Suprapubic skin (tissue), 4 donors: ENCODE results near the gene LGI2. TPM values are rescaled to one million over a fixed set of nuclear protein-coding genes. Genes with fewer than 3 reads are reported as not detected.

ENCODE experiments used
- DNase-seq, 2 donors: peaks; one replicate each; pipeline ENCODE4 v3.0.0-alpha.2; 2019; ENCODE audit warnings: low spot score in 2 of 2
- H3K27ac ChIP-seq: fragments of 200-600 bp; sonication (generic); one replicate; pipeline ENCODE4 v1.5.1; 2019
- H3K27me3 ChIP-seq: fragments of 200-600 bp; sonication (generic); one replicate; pipeline ENCODE4 v1.5.1; 2019
- H3K36me3 ChIP-seq: fragments of 200-600 bp; sonication (generic); one replicate; pipeline ENCODE4 v1.5.1; 2019
- H3K4me1 ChIP-seq: fragments of 200-600 bp; sonication (generic); one replicate; pipeline ENCODE4 v1.5.1; 2019
- H3K4me3 ChIP-seq: fragments of 200-600 bp; sonication (generic); one replicate; pipeline ENCODE4 v1.5.1; 2019; ENCODE audit warnings: mild to moderate bottlenecking
- H3K9me3 ChIP-seq: fragments of 200-600 bp; sonication (generic); one replicate; pipeline ENCODE4 v1.5.1; 2019
- CTCF ChIP-seq, 2 donors: fragments of 200-600 bp in 1 of 2; fragments of 450-650 bp in 1 of 2; sonication (generic) in 1 of 2; IDR thresholded peaks; one replicate each; pipeline ENCODE4 v1.5.1; 2016 to 2019; ENCODE audit warnings: antibody characterized with exemption in 2 of 2, mild to moderate bottlenecking in 1 of 2, moderate library complexity in 1 of 2
- EP300 ChIP-seq: sonication (generic); formaldehyde crosslinking; IDR thresholded peaks from one replicate; pipeline ENCODE4 v1.6.1; 2017; ENCODE audit warnings: antibody characterized with exemption
- POLR2A ChIP-seq, 2 donors: fragments of 450-650 bp; IDR thresholded peaks; one replicate each; pipeline ENCODE4 v1.6.1; 2017; ENCODE audit warnings: antibody characterized with exemption in 2 of 2, mild to moderate bottlenecking in 2 of 2, moderate library complexity in 2 of 2
- POLR2AphosphoS5 ChIP-seq, 3 donors: sonication (generic); formaldehyde crosslinking; IDR thresholded peaks; one replicate each; pipeline ENCODE4 v1.6.1; 2017; ENCODE audit warnings: antibody characterized with exemption in 3 of 3
- WGBS: methylation state at CpG from one replicate; pipeline ENCODE4 v1.1.5; 2018; 5-methylcytosine and 5-hydroxymethylcytosine counted together
- total RNA-seq, 4 donors: library from RNA; depleted of rRNA; stranded (reverse); fragments of >200 nt; gene quantifications; one replicate each; pipeline ENCODE4 v1.1.0, GENCODE V29; 2016

Gene LGI2
- total RNA-seq, 4 donors from 2014 or later, result 0.26 to 0.72 (median 0.50) TPM

GRCh38 chr4:24952667-24953066, 78.1 kb downstream of the LGI2 start:
- Histone ChIP-seq H3K27me3 (no peaks in the 10 kb centered on the region), H3K27ac (no peak overlapping the region), H3K4me1 (no peaks in the 10 kb centered on the region), H3K4me3 (no peak overlapping the region), H3K9me3 (no peaks in the 10 kb centered on the region), H3K36me3 (no peaks in the 10 kb centered on the region)
- WGBS, result 78% methylated on average over 4 of the region's 4 CpGs
- no peak for DNase-seq
- TF ChIP-seq POLR2AphosphoS5 (IDR thresholded peaks at IDR 0.05), result no peak
- no peak for TF ChIP-seq EP300
- TF ChIP-seq CTCF (IDR thresholded peaks at IDR 0.05), result no peak
- TF ChIP-seq POLR2A (IDR thresholded peaks at IDR 0.05), result no peak

- H3K9me3 ChIP-seq, result no peaks in the 10 kb centered on the region
- H3K27me3 ChIP-seq, result no peaks in the 10 kb centered on the region
- no peak for DNase-seq
- TF ChIP-seq POLR2A (IDR thresholded peaks at IDR 0.05), result no peak
- no peak for TF ChIP-seq EP300
- no peak for TF ChIP-seq POLR2AphosphoS5 (IDR thresholded peaks at IDR 0.05)
- no peak for TF ChIP-seq CTCF (IDR thresholded peaks at IDR 0.05)
- H3K36me3 ChIP-seq, result no peaks in the 10 kb centered on the region
- no peaks in the 10 kb centered on the region for H3K4me1 ChIP-seq
- H3K27ac ChIP-seq, result no peak overlapping the region
- no peak overlapping the region for H3K4me3 ChIP-seq
These were observed 80.8 kb downstream of the LGI2 start for GRCh38 chr4:24949970-24950369.

Other genes starting within 250 kb of the LGI2 start
- gene SOD3, start 235.4 kb downstream of the LGI2 start, total RNA-seq, result 10 to 100 TPM; 18.4 to 55.8 (median 23.3) TPM
- gene CCDC149, start 117.9 kb downstream of the LGI2 start, total RNA-seq, result 10 to 100 TPM in 2 of 4 donors, 1 to 10 TPM in 2; 6.5 to 17.4 (median 12.3) TPM
- 10 to 100 TPM in 2 of 4 donors, 1 to 10 TPM in 2; 4.2 to 21.8 (median 9.6) TPM for gene SEPSECS, start 129.5 kb upstream of the LGI2 start, total RNA-seq
- 10 to 100 TPM; 13.2 to 21.2 (median 16.3) TPM for gene PI4K2B, start 203.1 kb upstream of the LGI2 start, total RNA-seq